CD4-positive, alpha-beta T cell treated with Interferon gamma for 1 hour (primary cell): Measurements from ENCODE around the gene SRSF3.

Experiments used
- DNase-seq: peaks from one replicate; pipeline ENCODE4 v3.0.0-alpha.2; 2020

Gene SRSF3

GRCh38 chr6:36624461-36625157 is 30.4 kb downstream of the SRSF3 start:
- no peak for DNase-seq

GRCh38 chr6:36625158-36625919 is 31.2 kb downstream of the SRSF3 start:
- no peak for DNase-seq

GRCh38 chr6:36626636-36627035 is 32.5 kb downstream of the SRSF3 start:
- no peak for DNase-seq

GRCh38 chr6:36627141-36627540 is 33.0 kb downstream of the SRSF3 start:
- no peak for DNase-seq

GRCh38 chr6:36627801-36628246 is 33.7 kb downstream of the SRSF3 start:
- DNase-seq: no peak

- DNase-seq: no peak
Measured at GRCh38 chr6:36629784-36630183, 35.6 kb downstream of the SRSF3 start.

DNA sequence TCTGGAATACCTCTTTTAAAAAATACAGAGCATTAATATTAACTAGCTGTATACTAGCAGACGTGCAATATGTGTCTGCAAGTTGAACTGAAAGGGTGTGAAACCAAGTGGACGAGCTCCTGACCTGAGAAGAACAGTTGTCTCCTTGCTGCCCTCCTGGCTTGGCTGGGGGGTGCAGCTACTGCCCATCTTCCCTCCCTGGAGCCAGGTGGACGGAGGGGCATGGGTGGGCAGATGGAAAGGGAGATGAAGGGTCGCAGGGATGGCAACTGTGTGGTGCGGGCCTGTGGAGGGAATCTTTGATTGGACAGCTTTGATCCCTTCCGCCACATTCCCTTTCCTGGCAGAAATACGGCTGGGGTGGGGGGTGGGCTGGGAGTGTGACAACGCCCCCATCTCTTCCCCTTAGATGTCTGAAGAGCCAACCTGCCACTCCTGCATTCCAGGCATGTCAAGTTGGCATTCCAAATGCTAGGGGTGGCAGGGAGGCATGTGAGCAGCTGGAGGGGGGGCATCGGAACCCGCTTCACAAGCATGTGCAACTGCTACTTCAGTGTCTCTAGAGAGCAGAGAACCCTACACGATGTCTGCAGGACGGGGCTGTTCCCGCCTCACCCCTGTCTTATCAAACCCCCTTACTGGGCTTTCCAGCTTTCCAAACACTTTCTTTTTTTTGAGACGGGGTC is 37.3 kb downstream of the SRSF3 start:
- no peak for DNase-seq

GRCh38 chr6:36633370-36633769 is 39.2 kb downstream of the SRSF3 start:
- DNase-seq: no peak

GRCh38 chr6:36633915-36634314 is 39.8 kb downstream of the SRSF3 start:
- no peak for DNase-seq

DNA sequence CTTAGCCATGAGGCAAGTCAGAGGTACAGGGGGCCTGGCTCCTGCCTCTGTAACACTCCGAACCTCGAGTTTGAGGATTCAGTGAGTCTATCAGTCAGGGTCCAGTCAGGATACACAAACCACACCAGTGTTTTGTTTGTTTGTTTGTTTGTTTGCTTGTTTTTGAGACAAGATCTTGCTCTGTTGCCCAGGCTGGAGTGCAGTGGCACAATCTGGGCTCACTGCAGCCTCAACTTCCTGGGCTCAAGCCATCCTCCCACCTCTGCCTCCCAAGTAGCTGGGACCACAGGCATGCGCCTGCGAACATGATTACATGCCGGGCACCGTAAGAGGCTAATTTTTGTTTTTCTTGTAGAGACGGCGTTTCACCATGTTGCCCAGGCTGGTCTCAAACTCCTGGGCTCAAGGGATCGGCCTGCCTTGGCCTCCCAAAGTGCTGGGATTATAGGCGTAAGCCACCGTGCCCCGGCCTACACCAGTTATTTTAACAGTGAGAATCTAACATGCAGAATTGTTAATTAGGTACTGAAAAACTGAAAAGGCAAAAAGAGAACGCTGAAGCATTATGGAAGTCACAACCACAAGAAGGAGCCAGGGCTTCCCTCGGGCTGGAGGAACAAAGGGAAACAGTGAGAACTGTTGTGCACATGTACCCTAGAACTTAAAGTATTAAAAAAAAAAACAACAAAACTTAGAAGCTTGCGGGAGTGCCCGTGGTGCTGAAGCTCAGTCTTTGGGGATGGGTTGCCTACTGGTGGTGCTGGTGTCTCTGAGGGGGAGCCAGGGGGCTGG is 40.4 kb downstream of the SRSF3 start:
- no peak for DNase-seq

GRCh38 chr6:36636283-36636682 is 42.1 kb downstream of the SRSF3 start:
- DNase-seq: no peak

DNA sequence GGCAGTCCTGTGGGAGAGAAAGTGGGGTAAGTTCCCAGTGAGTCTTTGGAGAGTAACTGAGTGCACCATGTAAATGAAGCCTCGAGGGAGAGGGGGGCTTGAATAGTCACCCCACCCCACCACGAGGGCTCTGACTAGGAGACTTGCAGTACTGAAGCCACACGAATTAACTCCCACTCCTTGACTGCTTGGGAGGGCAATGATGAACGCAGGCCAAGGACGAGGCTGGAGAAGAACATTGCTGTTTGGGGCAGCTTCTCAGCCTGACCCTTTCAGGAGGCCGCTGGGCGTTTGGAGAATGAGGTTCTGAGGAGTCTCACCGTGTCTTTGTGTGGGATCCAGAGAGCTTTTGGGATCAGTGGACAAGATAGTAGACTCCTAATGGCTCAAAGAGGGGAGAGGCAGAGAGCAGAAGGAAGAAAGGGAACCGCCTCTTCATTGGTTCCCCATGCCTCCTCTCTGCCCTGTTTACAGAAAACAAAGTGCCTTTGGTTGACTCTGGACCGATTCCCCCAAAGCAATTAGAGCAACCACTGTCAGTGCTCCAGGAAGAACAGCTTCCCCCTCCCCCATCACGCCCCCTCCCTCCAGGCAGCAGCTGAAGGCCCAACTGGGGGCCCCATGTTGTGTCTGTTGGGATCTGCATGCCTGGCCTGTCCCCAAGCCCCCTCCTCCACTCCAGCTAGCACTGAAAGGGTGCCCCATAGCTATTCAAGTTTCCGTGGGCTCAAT is 42.7 kb downstream of the SRSF3 start:
- DNase-seq: no peak

- DNase-seq: no peak
Measured at GRCh38 chr6:36638579-36638978, 44.4 kb downstream of the SRSF3 start.

- DNase-seq: no peak
Measured at GRCh38 chr6:36639171-36639808, 45.1 kb downstream of the SRSF3 start.

GRCh38 chr6:36641543-36641942 is 47.4 kb downstream of the SRSF3 start:
- no peak for DNase-seq

- DNase-seq: no peak
Measured at GRCh38 chr6:36642913-36643817, 49.0 kb downstream of the SRSF3 start.

GRCh38 chr6:36643977-36644376 is 49.8 kb downstream of the SRSF3 start:
- DNase-seq: no peak

DNA sequence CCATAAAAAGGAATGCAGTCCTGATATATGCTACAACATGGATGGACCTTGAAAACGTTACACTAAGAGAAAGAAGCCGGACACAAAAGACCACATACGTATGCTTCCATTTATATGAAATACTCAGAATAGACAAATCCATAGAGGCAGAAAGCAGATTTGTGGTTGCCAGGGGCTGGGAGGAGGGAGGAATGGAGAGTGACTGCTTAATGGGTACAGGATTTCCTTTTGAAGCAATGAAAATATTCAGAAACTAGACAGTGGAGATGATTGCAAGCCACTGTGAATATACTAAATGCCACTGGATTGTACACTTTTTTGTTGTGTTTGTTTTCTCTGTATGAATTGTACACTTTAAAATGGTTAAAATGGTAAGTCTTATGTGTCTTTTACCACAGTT is 54.9 kb downstream of the SRSF3 start:
- DNase-seq: no peak

DNA sequence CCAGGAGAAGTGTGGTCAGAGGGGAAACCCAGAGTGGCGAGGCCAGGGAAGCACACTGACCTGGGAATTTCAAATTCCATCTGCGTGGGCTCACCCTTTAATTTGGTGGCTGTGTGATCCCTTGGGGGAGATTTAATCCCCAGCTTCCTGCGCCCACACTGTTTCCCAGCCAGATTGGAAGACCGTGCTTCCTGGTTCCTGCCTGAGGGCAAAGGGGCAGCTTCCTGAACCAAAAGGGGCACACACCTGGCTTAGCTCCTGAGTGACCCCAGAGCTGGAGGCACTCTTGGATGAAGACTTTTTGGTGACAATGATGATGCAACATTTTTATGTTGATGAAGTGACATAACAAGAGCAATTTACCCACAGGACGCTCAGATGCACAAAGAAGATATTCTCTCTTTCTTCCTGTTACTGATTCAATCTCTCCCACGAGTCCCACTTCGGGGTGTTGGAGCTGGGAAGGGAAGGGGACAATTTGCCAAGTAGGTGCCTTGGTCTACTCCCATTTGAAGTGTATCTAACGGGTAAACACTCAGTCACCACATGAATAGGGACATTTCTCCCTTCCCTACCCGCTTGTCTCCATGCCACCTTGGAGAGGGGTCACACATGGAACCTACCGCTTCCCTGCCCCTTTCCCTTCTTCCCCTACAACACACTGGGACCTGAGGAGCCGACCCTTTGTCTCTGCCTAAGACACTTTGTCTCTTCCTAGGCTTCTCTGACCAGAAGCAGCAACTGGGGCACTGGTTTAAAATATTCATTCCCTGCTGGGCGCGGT is 55.7 kb downstream of the SRSF3 start:
- DNase-seq: no peak
